GM19395 (cell line): ENCODE results near the gene SRP54.
A peak's percentile ranks its signal among the peaks of the same experiment; 100 is the strongest.
"Not testable (repeated sequence)": the region's sequence is repeated elsewhere in the genome, so short reads cannot be mapped to it uniquely, and the experiment has no call there.

ENCODE experiments used
- ATAC-seq: cut with Tn5 transposase; IDR thresholded peaks from one replicate; pipeline ENCODE4 v1.9.1; 2021; ENCODE audit warnings: mild to moderate bottlenecking, moderate library complexity; ENCODE audit not compliant: unreplicated experiment

SRP54 gene

GRCh38 chr14:35046048-35046750 is 63.4 kb downstream of the SRP54 start, which contains the start of gene FAM177A1:
TSS of gene FAM177A1 (plus strand) at chr14:35046272. CDS start at chr14:35046464, 192 bp downstream.
- ATAC-seq, result peak; percentile 91

- peak; percentile 48 for ATAC-seq
Measured at GRCh38 chr14:35046751-35047536, 64.2 kb downstream of the SRP54 start.

GRCh38 chr14:35047976-35048513 is 65.3 kb downstream of the SRP54 start:
- no peak for ATAC-seq

GRCh38 chr14:35050652-35051051 is 67.9 kb downstream of the SRP54 start:
- no peak for ATAC-seq

GRCh38 chr14:35051796-35052195 is 69.0 kb downstream of the SRP54 start:
- ATAC-seq, result no peak

GRCh38 chr14:35052637-35053036 is 69.8 kb downstream of the SRP54 start:
- no peak for ATAC-seq

GRCh38 chr14:35061113-35061791 is 78.5 kb downstream of the SRP54 start:
- ATAC-seq, result not testable (repeated sequence)

GRCh38 chr14:35065731-35066130 is 82.9 kb downstream of the SRP54 start:
- ATAC-seq, result not testable (repeated sequence)

- no peak for ATAC-seq
Measured at GRCh38 chr14:35068238-35069012, 85.6 kb downstream of the SRP54 start.

GRCh38 chr14:35072226-35072625 is 89.4 kb downstream of the SRP54 start:
- no peak for ATAC-seq

- no peak for ATAC-seq
Measured at GRCh38 chr14:35073486-35073885, 90.7 kb downstream of the SRP54 start.

- ATAC-seq, result no peak
Measured at GRCh38 chr14:35078082-35078481, 95.3 kb downstream of the SRP54 start.
